ENCODE results near the gene TMOD2.

DNA sequence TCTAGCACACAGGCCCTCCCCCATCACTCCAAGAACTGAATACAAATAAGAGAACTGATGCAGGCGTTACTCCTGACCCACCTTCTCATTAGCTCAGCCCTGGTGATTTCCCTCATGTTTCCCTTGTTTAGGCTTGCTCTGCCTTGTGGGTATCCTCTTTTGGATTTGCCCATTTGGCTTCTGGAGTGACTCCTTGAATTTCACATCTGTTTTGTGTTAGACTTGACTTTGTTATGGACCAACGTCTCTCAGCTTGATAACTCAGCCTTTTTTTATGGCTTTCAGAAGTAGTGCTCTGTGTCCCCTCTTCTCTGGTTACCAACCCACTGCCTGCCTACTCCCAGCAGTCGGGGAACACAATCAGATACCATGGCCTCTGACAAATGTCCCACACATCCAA is 66.8 kb downstream of the TMOD2 start:
- TF ChIP-seq, protein P1, sequence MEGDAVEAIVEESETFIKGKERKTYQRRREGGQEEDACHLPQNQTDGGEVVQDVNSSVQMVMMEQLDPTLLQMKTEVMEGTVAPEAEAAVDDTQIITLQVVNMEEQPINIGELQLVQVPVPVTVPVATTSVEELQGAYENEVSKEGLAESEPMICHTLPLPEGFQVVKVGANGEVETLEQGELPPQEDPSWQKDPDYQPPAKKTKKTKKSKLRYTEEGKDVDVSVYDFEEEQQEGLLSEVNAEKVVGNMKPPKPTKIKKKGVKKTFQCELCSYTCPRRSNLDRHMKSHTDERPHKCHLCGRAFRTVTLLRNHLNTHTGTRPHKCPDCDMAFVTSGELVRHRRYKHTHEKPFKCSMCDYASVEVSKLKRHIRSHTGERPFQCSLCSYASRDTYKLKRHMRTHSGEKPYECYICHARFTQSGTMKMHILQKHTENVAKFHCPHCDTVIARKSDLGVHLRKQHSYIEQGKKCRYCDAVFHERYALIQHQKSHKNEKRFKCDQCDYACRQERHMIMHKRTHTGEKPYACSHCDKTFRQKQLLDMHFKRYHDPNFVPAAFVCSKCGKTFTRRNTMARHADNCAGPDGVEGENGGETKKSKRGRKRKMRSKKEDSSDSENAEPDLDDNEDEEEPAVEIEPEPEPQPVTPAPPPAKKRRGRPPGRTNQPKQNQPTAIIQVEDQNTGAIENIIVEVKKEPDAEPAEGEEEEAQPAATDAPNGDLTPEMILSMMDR (IDR thresholded peaks at IDR 0.05 in 4 of 5, conservative IDR thresholded peaks at IDR 0.05 in 1 of 5): no peak
- no peak for TF ChIP-seq POLR2A (IDR thresholded peaks at IDR 0.05)
